GM19395 (cell line): Measurements from ENCODE around the gene CYB561D1.
A peak's percentile ranks its signal among the peaks of the same experiment; 100 is the strongest.
"Not testable (repeated sequence)": the region's sequence is repeated elsewhere in the genome, so short reads cannot be mapped to it uniquely, and the experiment has no call there.

ENCODE experiments used
- ATAC-seq: cut with Tn5 transposase; IDR thresholded peaks from one replicate; pipeline ENCODE4 v1.9.1; 2021; ENCODE audit warnings: mild to moderate bottlenecking, moderate library complexity; ENCODE audit not compliant: unreplicated experiment

Gene CYB561D1, protein sequence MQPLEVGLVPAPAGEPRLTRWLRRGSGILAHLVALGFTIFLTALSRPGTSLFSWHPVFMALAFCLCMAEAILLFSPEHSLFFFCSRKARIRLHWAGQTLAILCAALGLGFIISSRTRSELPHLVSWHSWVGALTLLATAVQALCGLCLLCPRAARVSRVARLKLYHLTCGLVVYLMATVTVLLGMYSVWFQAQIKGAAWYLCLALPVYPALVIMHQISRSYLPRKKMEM

GRCh38 chr1:109493805-109494539, at the start of gene CYB561D1:
TSS of gene CYB561D1 (plus strand) at chr1:109494094. CDS start at chr1:109494140, 46 bp downstream.
- ATAC-seq: peak; percentile 88

DNA sequence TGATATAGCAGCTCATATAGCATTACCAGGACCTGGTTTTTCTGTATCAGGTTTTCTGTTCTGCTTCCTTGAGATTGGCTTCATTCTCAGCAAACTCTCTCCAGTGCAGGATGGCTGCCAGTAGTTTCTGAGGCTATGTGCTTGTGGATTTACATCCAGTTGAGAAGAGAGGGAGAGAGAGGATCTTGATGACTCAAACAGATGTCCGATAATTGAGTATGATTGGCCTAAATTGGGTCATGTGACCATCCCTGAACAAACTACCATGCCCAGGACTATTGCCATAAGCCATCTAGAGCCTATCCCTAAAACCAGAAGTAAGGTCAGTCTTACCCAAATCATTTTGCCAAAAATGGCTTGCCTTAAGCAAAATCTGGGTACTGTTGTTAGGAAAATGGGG, 49.5 kb upstream of the CYB561D1 start:
- ATAC-seq: no peak

DNA sequence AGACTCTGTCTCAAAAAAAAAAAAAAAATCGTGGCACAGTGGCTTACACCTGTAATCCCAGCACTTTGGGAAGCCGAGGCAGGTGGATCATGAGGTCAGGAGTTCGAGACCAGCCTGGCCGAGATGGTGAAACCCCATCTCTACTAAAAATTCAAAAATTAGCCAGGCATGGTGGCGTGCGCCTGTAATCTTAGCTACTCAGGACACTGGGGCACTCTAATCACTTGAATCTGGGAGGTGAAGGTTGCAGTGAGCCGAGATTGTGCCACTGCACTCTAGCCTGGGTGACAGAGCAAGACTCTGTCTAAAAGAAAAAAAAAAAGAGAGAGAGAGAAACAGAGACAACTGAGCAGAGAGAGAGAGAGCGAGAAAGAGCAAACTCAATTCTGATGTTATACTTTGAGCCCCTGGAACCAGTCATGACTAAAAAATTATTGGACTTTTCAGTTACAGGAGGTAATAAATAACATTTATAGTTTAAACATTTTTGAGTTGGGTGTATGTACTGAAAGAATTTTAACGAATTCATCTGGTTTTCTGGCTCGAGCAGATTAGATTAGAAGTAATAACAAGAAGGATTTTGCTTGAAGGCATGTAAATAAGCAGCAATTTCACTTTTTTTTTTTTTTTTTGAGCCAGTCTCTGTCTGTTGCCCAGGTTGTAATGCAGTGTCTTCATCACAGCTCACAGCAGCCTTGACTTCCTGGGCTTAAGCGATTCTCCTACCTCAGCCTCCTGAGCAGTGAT, 47.8 kb upstream of the CYB561D1 start:
- ATAC-seq: not testable (repeated sequence)

- ATAC-seq: no peak
Measured at GRCh38 chr1:109447524-109447923, 46.4 kb upstream of the CYB561D1 start.

DNA sequence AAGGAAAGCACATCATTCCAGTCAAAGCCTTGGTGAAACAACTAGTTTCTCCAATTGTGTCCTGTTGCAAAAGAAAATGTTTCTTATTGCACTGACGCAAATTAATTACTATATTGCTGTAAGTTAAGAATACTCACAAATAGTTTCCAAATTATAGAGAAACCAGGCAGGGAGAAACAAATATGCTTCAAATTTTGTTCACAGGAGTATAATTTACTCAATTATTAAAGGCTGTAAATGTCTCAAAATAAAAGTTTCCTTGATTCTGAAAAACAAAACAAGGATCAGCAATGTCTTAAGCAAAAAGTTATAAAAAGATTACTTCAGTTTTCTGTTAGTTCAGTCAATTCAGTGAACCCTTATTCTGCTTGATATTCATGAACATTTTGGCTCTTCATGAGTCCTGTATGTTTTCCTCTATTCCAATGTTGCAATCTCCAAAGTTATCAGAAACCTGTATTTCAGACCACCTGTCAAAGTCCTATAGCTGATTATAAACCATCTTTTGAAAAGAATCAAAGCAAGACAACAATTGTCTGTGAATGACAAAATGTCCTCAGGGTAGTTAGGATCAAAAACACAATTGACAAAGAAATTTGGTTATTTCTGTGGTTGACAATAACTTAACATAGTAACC, 39.3 kb upstream of the CYB561D1 start:
- no peak for ATAC-seq

DNA sequence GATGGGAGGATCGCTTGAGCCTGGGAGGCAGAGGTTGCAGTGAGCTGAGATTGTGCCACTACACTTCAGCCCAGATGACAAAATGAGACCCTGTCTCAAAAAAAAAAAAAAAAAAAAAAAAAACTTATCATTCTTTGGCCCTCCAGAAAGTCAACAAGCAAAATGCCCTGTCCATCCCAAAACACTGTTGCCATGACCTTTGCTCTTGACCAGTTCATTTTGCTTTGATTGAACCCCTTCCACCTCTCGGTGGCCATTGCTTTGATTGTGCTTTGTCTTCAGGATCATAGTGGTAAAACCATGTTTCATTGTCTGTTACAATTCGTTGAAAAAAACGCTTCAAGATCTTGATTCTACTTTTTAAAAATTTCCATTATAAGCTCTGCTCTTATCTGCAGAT, 36.1 kb upstream of the CYB561D1 start:
- no peak for ATAC-seq

- ATAC-seq: no peak
Measured at GRCh38 chr1:109466125-109466451, 27.8 kb upstream of the CYB561D1 start.

- no peak for ATAC-seq
Measured at GRCh38 chr1:109466452-109467300, 27.2 kb upstream of the CYB561D1 start, which contains the start of gene SYPL2. TSS of gene SYPL2 (plus strand) at chr1:109466546. CDS start at chr1:109466844, 298 bp downstream.

GRCh38 chr1:109467301-109467777, 26.6 kb upstream of the CYB561D1 start:
- no peak for ATAC-seq

- ATAC-seq: no peak
Measured at GRCh38 chr1:109468061-109468460, 25.8 kb upstream of the CYB561D1 start.

- no peak for ATAC-seq
Measured at GRCh38 chr1:109468903-109469302, 25.0 kb upstream of the CYB561D1 start.

GRCh38 chr1:109470245-109470644, 23.6 kb upstream of the CYB561D1 start:
- ATAC-seq: no peak

DNA sequence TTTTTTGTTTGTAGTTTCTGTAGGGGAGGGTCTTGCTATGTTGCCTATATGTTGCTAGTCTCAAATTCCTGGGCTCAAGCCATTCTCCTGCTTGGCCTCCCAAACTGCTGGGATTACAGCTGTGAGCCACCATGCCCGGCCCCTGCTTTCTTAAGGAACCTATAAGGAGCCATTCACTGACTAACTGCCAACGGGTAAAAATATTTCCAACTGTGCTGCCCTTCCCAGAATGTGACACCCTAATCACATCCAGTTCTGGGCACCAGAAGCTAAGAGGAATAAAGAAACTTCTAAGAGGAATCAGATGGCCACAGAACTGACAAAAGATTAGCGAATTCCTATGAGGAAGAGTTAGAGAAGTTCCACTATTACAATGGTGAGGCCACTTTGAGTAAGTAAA, 21.1 kb upstream of the CYB561D1 start:
- ATAC-seq: no peak

DNA sequence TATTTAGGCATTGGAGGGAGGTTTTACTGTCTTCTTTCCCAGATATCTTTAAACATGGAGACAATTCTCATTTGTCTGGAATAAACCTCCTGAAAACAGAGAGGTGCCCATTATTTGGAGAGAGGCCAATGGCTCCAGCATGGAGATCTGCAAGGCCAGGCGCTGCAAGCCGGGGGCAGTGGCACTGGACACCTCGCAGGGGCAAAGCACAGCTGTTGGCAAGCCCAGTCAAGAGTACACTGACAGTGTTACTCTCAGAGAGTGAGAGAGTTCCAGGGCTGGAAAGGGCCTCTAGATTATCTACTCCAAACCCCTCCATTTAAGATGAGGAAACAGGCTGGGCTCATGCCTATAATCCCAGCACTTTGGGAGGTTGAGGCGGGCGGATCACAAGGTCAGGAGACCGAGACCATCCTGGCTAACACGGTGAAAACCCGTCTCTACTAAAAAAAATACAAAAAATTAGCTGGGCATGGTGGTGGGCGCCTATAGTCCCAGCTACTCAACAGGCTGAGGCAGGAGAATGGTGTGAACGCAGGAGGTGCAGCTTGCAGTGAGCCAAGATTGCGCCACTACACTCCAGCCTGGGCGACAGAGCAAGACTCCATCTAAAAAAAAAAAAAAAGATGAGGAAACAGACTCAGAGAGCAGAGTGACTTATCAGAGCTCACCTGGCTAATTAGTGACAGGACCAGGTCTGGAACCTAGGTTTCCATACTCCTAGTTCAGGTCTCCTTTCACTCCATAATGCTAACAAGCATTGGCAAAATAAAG, 20.4 kb upstream of the CYB561D1 start:
- ATAC-seq: not testable (repeated sequence)

DNA sequence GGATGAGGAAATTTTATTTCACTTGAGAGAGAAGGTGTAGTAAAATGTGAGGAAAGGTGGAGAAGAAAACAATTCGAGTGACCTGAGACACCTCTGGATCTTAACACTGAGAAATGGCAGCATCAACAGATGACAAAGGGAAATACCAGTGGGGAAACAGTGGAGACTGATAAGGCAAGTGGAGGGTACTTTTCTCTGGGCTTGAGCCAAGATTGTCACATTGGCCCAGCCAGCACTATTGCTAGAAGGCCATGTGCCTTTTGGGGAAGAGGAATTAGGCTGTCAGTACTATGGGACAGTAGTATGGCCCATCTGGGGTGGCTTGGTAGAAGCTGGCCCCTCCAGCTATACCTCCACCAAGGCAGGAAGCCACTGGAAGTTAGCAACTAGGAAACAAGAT, 19.2 kb upstream of the CYB561D1 start:
- ATAC-seq: no peak

GRCh38 chr1:109475261-109475660, 18.6 kb upstream of the CYB561D1 start:
- ATAC-seq: no peak

DNA sequence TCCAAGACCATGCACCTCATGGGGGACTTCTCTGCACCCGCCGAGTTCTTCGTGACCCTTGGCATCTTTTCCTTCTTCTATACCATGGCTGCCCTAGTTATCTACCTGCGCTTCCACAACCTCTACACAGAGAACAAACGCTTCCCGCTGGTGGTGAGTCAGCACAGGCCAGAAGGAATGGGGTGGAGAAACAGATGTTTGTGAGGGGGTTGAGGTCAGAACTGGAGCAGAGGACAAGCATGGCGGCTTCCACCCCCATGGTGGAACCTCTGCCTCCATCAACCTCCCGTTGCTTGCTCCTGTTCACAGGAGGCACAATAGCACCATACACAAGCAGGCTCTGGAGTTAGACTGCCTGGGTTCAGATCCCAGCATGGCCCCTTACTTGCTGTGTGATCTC, 17.1 kb upstream of the CYB561D1 start:
- no peak for ATAC-seq

DNA sequence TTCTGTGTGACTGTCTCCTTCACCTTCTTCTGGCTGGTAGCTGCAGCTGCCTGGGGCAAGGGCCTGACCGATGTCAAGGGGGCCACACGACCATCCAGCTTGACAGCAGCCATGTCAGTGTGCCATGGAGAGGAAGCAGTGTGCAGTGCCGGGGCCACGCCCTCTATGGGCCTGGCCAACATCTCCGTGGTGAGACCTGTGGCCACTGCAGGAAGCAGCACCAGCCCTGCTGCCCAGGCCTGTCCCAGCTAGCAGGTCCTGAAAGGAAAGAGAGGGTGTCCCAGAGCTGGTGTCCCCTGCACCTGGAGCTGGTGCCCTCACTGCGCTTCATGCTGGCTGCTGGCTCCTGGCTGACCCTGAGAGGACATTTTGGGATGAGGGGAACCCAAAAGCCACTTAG, 16.1 kb upstream of the CYB561D1 start:
- no peak for ATAC-seq

DNA sequence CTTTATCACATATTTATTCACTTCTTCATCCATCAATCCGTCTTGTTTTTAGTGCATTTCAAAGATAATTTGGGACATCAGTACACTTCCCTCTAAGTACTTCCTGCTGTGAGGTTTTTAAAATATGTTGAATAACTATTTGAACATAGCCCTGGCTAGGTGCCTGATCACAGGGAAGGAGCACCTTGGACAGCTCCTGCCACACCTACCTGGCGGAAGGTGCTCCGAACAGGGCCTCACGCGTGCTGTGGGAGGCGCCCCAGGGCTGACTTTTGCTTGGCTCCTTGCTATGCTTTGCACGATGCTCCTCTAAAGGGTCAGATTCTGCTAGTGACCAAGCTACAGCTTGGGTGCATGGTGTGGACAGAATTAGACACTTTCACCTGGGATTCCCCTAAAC, 15.1 kb upstream of the CYB561D1 start:
- ATAC-seq: no peak

DNA sequence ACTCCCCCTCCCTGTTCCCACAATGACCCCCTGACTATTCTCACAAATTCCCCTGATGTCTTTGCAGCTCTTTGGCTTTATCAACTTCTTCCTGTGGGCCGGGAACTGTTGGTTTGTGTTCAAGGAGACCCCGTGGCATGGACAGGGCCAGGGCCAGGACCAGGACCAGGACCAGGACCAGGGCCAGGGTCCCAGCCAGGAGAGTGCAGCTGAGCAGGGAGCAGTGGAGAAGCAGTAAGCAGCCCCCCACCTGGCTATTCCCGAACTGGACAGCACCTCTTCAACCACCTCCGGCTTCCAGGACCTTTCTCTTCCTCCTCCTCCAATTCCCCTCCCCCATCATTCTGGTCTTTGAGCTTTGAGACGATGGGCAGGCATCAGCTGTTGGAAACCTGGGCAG, 14.6 kb upstream of the CYB561D1 start:
- ATAC-seq: no peak
